Uterus (tissue), 2 donors: ENCODE data around the gene ATP6AP1.

Source experiments
- POLR2A ChIP-seq, 2 donors: fragments of 450-650 bp; IDR thresholded peaks; one replicate each; pipeline ENCODE4 v1.6.1; 2016; ENCODE audit warnings: antibody characterized with exemption in 2 of 2, mild to moderate bottlenecking in 1 of 2, moderate library complexity in 1 of 2
- TF ChIP-seq, protein P1 (sequence below), 4 experiments: fragments of 200-600 bp in 2 of 4; fragments of 450-650 bp in 2 of 4; sonication (generic) in 2 of 4; IDR thresholded peaks; one replicate each; pipeline ENCODE4 v1.5.1; 2016 to 2019; ENCODE audit warnings: antibody characterized with exemption in 4 of 4, mild to moderate bottlenecking in 2 of 4, moderate library complexity in 1 of 4

DNA sequence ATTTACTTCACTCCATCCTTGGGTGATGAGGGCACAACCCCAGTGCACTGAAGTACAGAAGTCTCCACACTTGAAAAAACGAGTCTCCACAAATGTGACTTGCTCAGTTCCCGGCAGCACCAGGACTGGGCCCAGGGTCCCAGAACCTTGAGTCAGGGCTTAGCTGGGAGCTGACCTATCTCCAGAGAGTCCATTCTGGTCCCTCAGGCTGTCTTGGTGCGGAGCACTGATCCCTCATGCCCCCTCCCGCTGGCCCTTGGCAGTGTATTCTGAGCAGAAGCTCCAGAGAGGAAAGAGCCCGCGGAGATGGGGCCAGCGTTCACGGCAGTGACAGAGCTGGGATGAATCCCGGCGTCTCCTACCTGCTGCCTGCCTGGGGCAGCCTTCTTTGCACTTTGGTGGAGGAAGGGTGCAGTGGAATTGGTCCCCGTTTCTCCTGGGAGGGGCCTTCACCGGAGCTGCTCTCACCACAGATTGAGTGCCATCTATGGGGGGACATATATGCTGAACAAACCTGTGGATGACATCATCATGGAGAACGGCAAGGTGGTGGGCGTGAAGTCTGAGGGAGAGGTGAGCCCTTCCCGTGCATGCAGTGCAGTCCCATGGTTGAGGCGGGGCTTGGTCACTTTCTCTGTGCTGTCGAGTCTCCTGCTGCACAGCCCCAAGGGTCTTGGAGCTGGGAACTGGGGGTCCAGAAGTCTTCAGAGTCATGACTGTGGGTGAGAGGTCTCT lies 12.3 kb downstream of the ATP6AP1 start:
- TF ChIP-seq, protein P1, sequence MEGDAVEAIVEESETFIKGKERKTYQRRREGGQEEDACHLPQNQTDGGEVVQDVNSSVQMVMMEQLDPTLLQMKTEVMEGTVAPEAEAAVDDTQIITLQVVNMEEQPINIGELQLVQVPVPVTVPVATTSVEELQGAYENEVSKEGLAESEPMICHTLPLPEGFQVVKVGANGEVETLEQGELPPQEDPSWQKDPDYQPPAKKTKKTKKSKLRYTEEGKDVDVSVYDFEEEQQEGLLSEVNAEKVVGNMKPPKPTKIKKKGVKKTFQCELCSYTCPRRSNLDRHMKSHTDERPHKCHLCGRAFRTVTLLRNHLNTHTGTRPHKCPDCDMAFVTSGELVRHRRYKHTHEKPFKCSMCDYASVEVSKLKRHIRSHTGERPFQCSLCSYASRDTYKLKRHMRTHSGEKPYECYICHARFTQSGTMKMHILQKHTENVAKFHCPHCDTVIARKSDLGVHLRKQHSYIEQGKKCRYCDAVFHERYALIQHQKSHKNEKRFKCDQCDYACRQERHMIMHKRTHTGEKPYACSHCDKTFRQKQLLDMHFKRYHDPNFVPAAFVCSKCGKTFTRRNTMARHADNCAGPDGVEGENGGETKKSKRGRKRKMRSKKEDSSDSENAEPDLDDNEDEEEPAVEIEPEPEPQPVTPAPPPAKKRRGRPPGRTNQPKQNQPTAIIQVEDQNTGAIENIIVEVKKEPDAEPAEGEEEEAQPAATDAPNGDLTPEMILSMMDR (IDR thresholded peaks at IDR 0.05): no peak
- TF ChIP-seq POLR2A (IDR thresholded peaks at IDR 0.05): no peak
